Neural cell (in vitro differentiated cells): ENCODE measurements around the gene TSR2.

ENCODE experiments used
- CTCF ChIP-seq: fragments of 450-650 bp; IDR thresholded peaks from 2 replicates; pipeline ENCODE4 v1.5.1; 2014; ENCODE audit warnings: antibody characterized with exemption, mild to moderate bottlenecking, moderate library complexity; ENCODE audit not compliant: poor library complexity, severe bottlenecking
- POLR2AphosphoS5 ChIP-seq: IDR thresholded peaks from 2 replicates; pipeline ENCODE4 v1.6.1; 2012
- SMC3 ChIP-seq: fragments of 450-650 bp; conservative IDR thresholded peaks from 2 replicates; pipeline ENCODE4 v1.6.1; 2014; ENCODE audit warnings: antibody characterized with exemption, mild to moderate bottlenecking, moderate library complexity; ENCODE audit not compliant: poor library complexity

- no peak for TF ChIP-seq SMC3
- TF ChIP-seq CTCF, result no peak
- no peak for TF ChIP-seq POLR2AphosphoS5
Observed at GRCh38 chrX:54411732-54412131, 28.5 kb upstream of the TSR2 start.
